OCI-LY1 (cell line): ENCODE results near the gene NUP214.

Experiments
- CTCF ChIP-seq: fragments of 200-600 bp; sonication (generic), shearing (Covaris generic); IDR thresholded peaks from 2 replicates; pipeline ENCODE4 v1.5.1; 2017; ENCODE audit warnings: mild to moderate bottlenecking, antibody characterized with exemption, low read length, moderate library complexity, mixed read lengths
- EZH2 ChIP-seq: fragments of 200-600 bp; sonication (generic), shearing (Covaris generic); IDR thresholded peaks from 2 replicates; pipeline ENCODE4 v1.8.0; 2017; ENCODE audit warnings: borderline replicate concordance, mixed run types, mild to moderate bottlenecking, antibody characterized with exemption, low read length, moderate library complexity, mixed read lengths

- TF ChIP-seq EZH2 (no peak), CTCF (no peak)
These were observed 13.5 kb upstream of the NUP214 start for GRCh38 chr9:131111854-131112311.
